T47D (cell line): ENCODE results near the gene IL3.
A peak's percentile ranks its signal among the peaks of the same experiment; 100 is the strongest.
"Not testable (repeated sequence)": the region's sequence is repeated elsewhere in the genome, so short reads cannot be mapped to it uniquely, and the experiment has no call there.

Source experiments
- DNase-seq, 2 experiments: peaks; one replicate each; pipeline versions ENCODE4 v3.0.0 to v3.0.0-alpha.2; 2011 to 2012; ENCODE audit warnings: low read depth in 1 of 2, low spot score in 1 of 2
- JUND ChIP-seq: IDR thresholded peaks from 2 replicates; pipeline ENCODE4 v1.6.1; 2012; ENCODE audit warnings: low read depth
- in situ Hi-C: cut with HindIII; loops from 2 replicates; pipeline ENCODE4 v1.10.0; 2016; ENCODE audit warnings: low sequenced_read_pairs, low pct_unique_long_range_greater_than_20kb

Gene IL3

DNA sequence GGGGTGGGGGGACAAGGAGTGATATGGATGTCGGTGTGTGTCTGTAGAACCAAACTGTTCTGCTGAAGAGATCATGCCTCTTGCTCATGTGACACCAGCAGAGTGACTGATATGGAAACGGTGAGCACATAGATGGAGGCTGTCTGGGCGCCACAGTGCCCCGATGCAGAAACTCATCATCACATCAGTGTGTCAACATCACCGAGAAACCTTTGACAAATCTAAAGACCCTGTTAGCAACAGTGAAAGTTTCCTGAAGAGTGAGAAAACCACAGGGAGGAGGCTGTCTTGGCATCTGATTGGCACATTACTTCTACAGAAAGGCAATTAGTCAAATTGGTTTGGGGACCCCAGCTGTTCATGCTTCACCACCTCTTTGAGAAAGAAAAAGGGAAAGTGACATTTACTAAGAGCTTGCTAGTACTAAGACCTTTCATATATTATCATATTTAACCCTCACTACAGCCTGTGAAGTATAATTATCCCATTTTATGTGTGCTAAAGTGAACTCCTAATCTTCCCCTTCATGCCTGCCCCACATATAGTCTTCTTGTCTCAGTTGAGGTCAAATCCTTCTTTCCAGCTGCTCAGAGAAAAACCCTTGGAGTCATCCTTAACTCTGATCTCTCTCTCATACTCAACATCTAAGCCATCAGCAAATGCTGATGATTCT is 38.8 kb downstream of the IL3 start:
- in situ Hi-C loops = no loop called here
- DNase-seq = no peak
- no peak for TF ChIP-seq JUND

DNA sequence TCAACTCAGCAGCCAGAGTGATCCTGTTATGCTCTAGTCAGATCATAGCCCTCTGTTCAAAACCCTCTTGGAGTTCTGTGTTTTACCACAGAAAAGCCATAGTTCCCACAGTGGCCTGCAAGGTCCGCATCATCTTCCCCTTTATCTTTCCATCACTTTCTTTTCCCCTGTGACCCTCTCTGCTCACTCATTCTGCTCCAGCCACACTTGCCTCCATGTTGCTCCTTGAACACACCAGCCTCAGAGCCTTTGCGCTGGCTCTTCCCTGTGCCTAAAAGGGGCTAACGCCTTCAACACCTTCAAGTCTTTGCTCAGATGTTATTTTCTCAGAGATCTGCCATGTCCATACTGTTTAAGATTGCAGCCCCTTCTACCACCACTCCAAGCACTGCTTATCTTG is 39.5 kb downstream of the IL3 start:
- DNase-seq = no peak
- in situ Hi-C loops = no loop called here
- no peak for TF ChIP-seq JUND

DNA sequence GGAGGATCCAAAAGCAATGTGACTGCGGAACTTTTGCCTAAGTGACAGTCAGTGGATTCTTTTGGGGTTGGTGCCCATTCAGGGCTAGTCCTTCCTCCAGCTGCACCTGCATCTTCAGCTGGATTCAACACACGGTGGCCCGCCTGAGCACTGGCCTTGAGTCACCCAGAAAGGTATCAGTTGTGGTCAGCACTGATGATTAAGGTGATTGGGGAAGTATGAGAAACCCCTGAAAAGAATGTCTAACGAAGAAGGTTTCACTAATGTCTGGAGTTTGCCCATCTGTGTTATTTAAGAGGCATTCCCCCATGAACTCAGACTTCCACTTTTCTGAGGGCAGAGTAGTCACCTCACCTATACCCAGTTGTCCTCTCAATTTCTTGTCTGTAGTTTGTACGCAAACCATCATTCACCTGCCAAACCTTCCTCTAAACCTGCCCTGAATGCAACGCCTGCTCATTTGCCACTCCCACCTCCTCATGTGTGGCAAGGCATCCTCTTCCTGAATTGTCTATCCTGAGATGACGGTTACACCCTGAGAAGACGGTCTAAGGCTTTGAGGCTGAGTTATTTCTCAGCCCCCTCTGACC is 40.3 kb downstream of the IL3 start:
- in situ Hi-C loops = no loop called here
- TF ChIP-seq JUND = no peak
- no peak for DNase-seq

DNA sequence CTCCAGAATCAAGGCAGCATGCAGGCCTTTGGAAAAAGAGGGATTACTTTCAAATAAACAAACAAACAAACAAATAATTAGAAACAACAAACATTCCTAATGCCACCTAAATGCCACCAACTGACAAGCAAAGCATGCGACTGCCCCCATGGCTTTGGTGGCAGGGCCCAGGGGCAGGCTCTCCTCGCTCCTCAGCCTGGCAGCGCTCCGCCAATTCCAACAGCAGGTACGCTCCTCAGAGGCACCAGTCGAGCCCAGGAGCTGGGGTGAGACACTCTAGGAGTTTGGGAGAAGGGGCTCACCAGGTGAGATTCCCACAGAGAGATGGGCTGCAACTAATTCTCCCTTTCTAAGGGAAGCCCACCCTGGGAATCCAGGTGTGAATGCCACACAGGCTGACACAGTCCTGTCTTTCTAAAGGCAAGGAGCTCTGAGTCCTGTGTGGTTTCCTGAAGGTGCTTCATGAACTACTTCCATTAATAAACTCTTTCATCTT is 41.0 kb downstream of the IL3 start:
- in situ Hi-C loops = no loop called here
- TF ChIP-seq JUND = no peak
- DNase-seq = no peak

DNA sequence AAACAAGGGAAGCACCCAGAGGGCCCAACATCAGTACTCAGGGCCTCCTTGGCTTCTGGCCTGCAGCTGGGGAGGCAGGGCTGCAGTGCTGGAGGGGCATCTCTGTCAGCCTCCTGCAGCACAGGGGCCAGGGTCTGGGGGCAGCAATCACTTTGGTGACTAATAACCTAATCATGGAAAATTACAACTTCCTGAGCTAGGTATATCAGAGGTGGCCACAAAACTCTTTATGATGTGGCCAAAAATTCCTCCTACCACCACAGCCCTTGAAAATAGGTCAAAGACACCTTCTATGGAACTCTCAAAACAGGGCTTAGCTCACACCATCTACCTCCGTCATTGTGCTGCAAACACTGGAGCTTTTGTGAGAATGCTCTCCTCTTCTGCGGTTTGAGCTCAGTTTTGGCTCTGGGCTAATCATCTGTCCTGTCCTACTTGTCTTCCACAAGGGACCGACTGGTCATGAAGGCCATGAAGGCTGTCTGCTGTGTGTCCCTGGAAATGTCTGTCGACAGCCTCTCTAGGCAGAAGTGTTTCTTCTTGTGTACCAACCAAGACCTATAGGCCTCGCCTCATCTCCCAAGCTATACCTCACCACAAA is 41.7 kb downstream of the IL3 start:
- in situ Hi-C loops = no loop called here
- no peak for TF ChIP-seq JUND

DNA sequence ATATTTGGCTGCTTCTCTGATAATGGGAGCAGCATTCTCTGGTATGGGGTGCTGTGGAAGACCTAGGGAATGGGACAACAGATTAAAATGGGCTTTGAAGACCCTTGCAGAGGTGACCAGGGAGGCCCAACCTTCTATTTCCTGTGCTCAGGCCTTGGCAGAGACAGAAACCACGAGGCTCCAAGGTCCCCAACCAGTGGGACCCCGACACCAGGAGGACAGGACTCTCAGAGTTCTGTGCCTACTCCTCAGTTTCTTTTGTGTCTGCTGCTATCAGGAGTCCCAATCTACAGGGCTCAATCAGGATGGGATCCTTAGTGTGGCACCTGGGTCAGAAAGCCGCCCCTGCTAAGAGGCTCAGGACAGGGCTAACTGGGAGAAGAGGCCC is 42.5 kb downstream of the IL3 start:
- no peak for DNase-seq
- in situ Hi-C loops = no loop called here
- TF ChIP-seq JUND = no peak

More for the DNA sequence above, 41.7 kb downstream of the IL3 start:
- no peak for DNase-seq

DNA sequence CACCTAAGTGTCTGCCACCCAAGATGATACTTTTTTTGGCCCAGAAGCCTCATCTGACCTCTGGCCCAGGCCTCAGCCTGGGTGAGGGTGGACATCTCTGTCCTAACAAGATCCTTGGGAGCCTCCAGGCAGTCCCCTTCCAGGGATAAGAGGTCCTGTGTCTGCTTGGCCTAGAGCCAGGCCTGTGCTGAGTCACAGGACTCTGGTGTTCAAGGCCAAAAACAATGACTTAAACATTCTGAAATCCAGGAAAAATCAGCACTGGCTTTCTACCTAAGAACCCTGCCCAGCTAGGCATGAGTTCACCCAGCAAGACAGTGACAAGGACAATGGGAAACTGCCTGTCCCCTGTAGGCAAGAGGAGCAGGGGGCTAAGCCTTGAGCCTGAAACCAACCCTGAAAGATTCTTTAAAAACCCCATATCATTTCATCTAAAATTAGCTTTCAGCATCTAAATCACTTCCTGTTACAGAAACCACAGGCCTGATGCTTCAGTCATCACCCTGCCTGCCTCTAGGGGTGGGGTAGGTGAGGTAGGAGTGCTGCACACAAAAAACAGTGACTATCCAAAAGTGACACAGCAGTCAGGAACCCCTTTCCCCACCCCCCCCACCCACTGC is 43.0 kb downstream of the IL3 start:
- DNase-seq = peak in 1 of 2 experiments; percentile 30
- in situ Hi-C loops = no loop called here

DNA sequence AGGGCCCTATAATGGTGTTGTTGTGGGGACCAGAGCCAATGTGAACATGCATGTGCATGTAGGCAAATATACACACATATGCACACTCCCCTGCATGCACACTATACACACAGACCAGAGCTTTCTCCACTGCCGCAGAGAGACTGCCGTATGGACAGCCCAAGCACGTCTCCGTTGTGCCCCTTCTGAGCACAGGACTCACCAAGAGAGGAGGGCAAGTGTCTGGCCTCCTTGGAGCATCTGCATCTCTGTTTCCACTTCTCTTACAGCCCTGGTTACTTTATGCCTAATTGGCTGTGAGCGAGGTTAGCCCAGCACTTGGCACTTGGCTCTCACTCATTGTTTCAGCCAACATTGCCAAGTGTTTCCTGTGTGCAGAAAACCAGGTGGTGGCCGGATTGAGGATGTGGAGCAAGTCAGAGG is 43.5 kb downstream of the IL3 start:
- in situ Hi-C loops = no loop called here
- DNase-seq = no peak
- no peak for TF ChIP-seq JUND

More for the DNA sequence above, 43.0 kb downstream of the IL3 start:
- no peak for TF ChIP-seq JUND

DNA sequence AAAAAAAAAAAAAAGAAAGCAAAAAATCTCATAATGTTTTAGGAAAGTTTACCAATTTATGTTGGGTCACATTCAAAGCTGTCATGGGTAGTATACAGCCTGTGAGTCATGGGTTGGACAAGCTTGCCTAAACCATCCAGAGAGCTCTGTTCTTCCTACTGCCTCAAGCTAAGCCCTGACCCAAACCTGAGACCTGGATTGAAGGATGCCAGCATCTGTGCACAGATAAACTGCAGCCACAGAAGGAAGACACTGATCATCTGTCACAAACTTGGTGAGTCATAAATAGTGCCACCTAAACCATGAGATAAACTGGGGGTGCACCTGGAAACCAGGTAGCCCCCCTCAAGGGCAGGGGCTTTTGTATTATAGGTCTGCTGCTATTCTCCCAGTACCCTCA is 44.1 kb downstream of the IL3 start:
- no peak for DNase-seq
- TF ChIP-seq JUND = no peak
- in situ Hi-C loops = no loop called here

DNA sequence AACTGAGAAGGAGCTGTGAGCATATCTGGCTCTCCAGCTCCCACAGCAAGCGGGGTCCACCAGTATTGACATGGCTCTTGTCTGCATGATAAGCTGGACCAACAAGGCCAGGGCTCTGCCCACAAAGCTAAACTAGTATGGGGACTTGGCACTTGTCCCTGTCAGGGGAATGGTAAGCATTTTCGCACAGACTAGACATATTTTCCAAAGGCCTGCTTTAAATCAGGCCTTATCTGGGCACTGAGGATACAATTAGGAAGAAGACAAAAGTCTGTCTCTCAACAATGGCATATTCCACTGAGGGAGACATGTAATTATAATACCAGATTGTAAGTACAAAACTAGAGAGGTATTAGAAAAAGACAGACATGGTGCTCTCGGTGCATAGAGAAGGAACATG is 45.2 kb downstream of the IL3 start:
- no peak for TF ChIP-seq JUND
- in situ Hi-C loops = no loop called here
- no peak for DNase-seq

DNA sequence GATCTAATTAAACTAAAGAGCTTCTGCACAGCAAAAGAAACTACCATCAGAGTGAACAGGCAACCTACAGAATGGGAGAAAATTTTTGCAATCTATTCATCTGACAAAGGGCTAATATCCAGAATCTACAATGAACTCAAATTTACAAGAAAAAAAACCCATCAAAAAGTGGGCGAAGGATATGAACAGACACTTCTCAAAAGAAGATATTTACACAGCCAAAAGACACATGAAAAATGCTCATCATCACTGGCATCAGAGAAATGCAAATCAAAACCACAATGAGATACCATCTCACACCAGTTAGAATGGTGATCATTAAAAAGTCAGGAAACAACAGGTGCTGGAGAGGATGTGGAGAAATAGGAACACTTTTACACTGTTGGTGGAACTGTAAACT is 48.0 kb downstream of the IL3 start:
- DNase-seq, in situ Hi-C loops: not testable (repeated sequence)

DNA sequence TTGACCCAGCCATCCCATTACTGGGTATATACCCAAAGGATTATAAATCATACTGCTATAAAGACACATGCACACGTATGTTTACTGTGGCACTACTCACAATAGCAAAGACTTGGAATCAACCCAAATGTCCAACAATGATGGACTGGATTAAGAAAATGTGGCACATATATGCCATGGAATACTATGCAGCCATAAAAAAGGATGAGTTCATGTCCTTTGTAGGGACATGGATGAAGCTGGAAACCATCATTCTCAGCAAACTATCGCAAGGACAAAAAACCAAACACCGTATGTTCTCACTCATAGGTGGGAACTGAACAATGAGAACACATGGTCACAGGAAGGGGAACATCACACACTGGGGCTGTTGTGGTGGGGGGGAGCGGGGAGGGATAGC is 48.5 kb downstream of the IL3 start:
- DNase-seq, in situ Hi-C loops: not testable (repeated sequence)

DNA sequence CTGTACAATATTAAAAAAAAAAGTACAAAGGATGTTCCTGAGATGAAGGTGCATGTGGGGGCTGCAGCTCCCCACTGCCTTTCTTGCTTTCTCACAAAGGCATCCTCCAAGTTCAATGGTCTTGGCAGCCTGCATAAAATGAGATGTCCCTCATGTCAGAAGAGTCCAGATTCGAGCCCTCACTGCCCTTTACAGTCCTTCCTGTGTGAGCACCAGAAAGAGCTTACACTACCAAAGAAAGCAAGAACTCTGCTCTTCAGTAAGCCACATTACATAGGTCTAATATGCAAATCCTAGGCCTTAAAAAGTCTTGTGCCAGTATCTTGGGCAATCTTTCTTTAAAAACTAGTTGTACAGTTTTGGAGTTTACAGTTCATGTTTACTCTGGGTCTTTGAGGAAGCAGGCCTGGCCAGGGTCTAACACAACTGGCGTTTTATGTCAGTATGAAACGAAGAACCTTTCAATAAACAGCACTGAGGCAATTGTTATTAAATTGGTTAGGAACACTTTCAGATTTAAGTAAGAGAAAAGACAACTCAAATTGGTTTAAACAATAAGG is 49.1 kb downstream of the IL3 start:
- in situ Hi-C loops = no loop called here
- no peak for TF ChIP-seq JUND
- DNase-seq = no peak
